ENCODE measurements around the gene CAB39L. TPM values are rescaled to one million over a fixed set of nuclear protein-coding genes. Genes with fewer than 3 reads are reported as not detected.

The CAB39L gene
- total RNA-seq, 4 donors from 2014 or later: 4.7 to 14.4 (median 8.7) TPM

GRCh38 chr13:49341941-49342340 lies 101.9 kb downstream of the CAB39L start:
- H3K4me3 ChIP-seq: no peak overlapping the region
- intact Hi-C loops (cut with DNase I; ENCODE audit: low total_unique reads): no loop called here

DNA sequence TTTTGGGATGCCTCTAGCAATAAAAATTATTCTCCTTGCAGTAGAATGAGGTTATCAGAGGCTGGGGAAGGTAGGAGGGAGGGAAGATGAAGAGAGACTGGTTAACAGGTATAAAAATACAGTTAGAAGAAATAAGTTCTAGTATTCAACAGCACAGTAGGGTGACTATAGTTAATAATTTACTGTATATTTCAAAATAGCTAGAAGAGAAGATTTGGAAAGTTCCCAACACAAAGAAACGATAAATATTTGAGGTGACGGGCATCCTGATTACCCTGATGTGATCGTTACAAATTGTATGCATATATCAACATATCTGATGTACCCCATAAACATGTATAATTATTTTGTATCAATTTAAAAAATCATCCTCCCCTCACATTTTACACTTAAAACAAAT lies 102.3 kb downstream of the CAB39L start:
- no peaks in the 10 kb centered on the region for H3K4me1 ChIP-seq
- H3K27me3 ChIP-seq: no peaks in the 10 kb centered on the region
- no peak overlapping the region for H3K27ac ChIP-seq
- H3K9me3 ChIP-seq: no peaks in the 10 kb centered on the region
- in situ Hi-C loops (cut with MboI; ENCODE audit: low sequenced_read_pairs in 4 of 4) (no loop called here), intact Hi-C loops (cut with DNase I; ENCODE audit: low total_unique reads) (no loop called here)
- no peak overlapping the region for H3K4me3 ChIP-seq
- DNase-seq (no peak), ATAC-seq (no peak)
- H3K36me3 ChIP-seq: no peaks in the 10 kb centered on the region
- TF ChIP-seq CTCF (IDR thresholded peaks at IDR 0.05 in 4 of 5, conservative IDR thresholded peaks at IDR 0.05 in 1 of 5) (no peak), POLR2A (IDR thresholded peaks at IDR 0.05) (no peak)

More at GRCh38 chr13:49341941-49342340, 101.9 kb downstream of the CAB39L start:
- no peak for TF ChIP-seq CTCF (IDR thresholded peaks at IDR 0.05 in 4 of 5, conservative IDR thresholded peaks at IDR 0.05 in 1 of 5)
- Histone ChIP-seq H3K27ac (no peak overlapping the region), H3K9me3 (no peaks in the 10 kb centered on the region), H3K4me1 (no peaks in the 10 kb centered on the region), H3K36me3 (no peaks in the 10 kb centered on the region), H3K27me3 (no peaks in the 10 kb centered on the region)
- ATAC-seq: no peak
- in situ Hi-C loops (cut with MboI; ENCODE audit: low sequenced_read_pairs in 4 of 4): no loop called here
- DNase-seq: no peak

GRCh38 chr13:49340161-49340560 lies 103.7 kb downstream of the CAB39L start:
- Histone ChIP-seq H3K36me3 (no peaks in the 10 kb centered on the region), H3K4me1 (no peaks in the 10 kb centered on the region), H3K4me3 (no peak overlapping the region), H3K27me3 (no peaks in the 10 kb centered on the region), H3K9me3 (no peaks in the 10 kb centered on the region), H3K27ac (no peak overlapping the region)
- no peak for ATAC-seq
- TF ChIP-seq POLR2A (IDR thresholded peaks at IDR 0.05) (no peak), CTCF (IDR thresholded peaks at IDR 0.05 in 4 of 5, conservative IDR thresholded peaks at IDR 0.05 in 1 of 5) (no peak)
- in situ Hi-C loops (cut with MboI; ENCODE audit: low sequenced_read_pairs in 4 of 4): no loop called here
- no peak for DNase-seq
- intact Hi-C loops (cut with DNase I; ENCODE audit: low total_unique reads): no loop called here

GRCh38 chr13:49336655-49337054 lies 107.2 kb downstream of the CAB39L start:
- no peak for TF ChIP-seq CTCF (IDR thresholded peaks at IDR 0.05 in 4 of 5, conservative IDR thresholded peaks at IDR 0.05 in 1 of 5)
- no peak for TF ChIP-seq POLR2A (IDR thresholded peaks at IDR 0.05)
- intact Hi-C loops (cut with DNase I; ENCODE audit: low total_unique reads) (no loop called here), in situ Hi-C loops (cut with MboI; ENCODE audit: low sequenced_read_pairs in 4 of 4) (no loop called here)
- ATAC-seq: no peak
- Histone ChIP-seq H3K4me3 (no peak overlapping the region), H3K9me3 (no peaks in the 10 kb centered on the region), H3K27ac (no peak overlapping the region), H3K36me3 (peaks cover 0 to 4% of the 10 kb centered on the region in 2 donors), H3K4me1 (no peaks in the 10 kb centered on the region), H3K27me3 (no peaks in the 10 kb centered on the region)
- DNase-seq: no peak

GRCh38 chr13:49330546-49330864 lies 113.4 kb downstream of the CAB39L start:
- TF ChIP-seq CTCF (IDR thresholded peaks at IDR 0.05 in 4 of 5, conservative IDR thresholded peaks at IDR 0.05 in 1 of 5): no peak
- Histone ChIP-seq H3K36me3 (peaks cover 0 to 6% of the 10 kb centered on the region in 2 donors), H3K27me3 (no peaks in the 10 kb centered on the region), H3K9me3 (no peaks in the 10 kb centered on the region), H3K4me3 (no peak overlapping the region), H3K4me1 (peaks cover 0 to 14% of the 10 kb centered on the region in 2 donors), H3K27ac (no peak overlapping the region)
- no peak for DNase-seq
- in situ Hi-C loops (cut with MboI; ENCODE audit: low sequenced_read_pairs in 4 of 4): no loop called here
- no peak for ATAC-seq
- intact Hi-C loops (cut with DNase I; ENCODE audit: low total_unique reads): no loop called here
